Stomach (tissue), 4 donors: ENCODE measurements around the gene SYS1.

Experiments used
- POLR2A ChIP-seq, 4 donors: fragments of 450-650 bp; IDR thresholded peaks; one replicate each; pipeline ENCODE4 v1.6.1; 2016; ENCODE audit warnings: antibody characterized with exemption in 4 of 4, control low read depth in 2 of 4, mild to moderate bottlenecking in 1 of 4, moderate library complexity in 1 of 4
- TF ChIP-seq, protein P1 (sequence below), 7 experiments: fragments of 450-650 bp in 4 of 7; fragments of 200-600 bp in 3 of 7; sonication (generic) in 3 of 7; IDR thresholded peaks; one replicate each; pipeline ENCODE4 v1.5.1; 2016 to 2019; ENCODE audit warnings: antibody characterized with exemption in 7 of 7, control low read depth in 2 of 7, mild to moderate bottlenecking in 1 of 7

DNA sequence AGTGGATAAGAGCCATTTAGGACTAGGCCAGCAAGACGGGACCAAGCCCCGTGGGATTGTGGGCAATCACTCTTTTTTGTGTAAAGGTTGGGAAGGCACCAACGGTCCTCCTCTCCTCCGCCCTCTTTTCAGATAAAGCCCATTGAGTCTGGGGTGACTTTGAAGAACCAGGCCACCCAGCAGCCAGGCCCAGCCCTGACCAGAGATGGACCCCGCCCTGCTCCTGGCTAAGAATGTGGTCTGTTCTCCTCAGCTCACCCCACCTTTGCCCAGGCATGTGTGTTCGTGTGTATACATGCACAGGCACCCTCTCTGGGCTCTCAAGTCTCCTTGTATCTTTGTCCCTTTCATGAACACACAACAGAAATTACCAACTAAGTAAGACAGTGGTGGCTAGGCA is 23.9 kb upstream of the SYS1 start:
- no peak for TF ChIP-seq POLR2A (IDR thresholded peaks at IDR 0.05)
- TF ChIP-seq, protein P1, sequence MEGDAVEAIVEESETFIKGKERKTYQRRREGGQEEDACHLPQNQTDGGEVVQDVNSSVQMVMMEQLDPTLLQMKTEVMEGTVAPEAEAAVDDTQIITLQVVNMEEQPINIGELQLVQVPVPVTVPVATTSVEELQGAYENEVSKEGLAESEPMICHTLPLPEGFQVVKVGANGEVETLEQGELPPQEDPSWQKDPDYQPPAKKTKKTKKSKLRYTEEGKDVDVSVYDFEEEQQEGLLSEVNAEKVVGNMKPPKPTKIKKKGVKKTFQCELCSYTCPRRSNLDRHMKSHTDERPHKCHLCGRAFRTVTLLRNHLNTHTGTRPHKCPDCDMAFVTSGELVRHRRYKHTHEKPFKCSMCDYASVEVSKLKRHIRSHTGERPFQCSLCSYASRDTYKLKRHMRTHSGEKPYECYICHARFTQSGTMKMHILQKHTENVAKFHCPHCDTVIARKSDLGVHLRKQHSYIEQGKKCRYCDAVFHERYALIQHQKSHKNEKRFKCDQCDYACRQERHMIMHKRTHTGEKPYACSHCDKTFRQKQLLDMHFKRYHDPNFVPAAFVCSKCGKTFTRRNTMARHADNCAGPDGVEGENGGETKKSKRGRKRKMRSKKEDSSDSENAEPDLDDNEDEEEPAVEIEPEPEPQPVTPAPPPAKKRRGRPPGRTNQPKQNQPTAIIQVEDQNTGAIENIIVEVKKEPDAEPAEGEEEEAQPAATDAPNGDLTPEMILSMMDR (IDR thresholded peaks at IDR 0.05): no peak
